GM23338 (cell line): ENCODE data around the gene FIP1L1. TPM values are rescaled to one million over a fixed set of nuclear protein-coding genes. Genes with fewer than 3 reads are reported as not detected.

Source experiments
- ATAC-seq: fragments of 200-7000 bp; cut with Tn5 transposase; 3 replicates; pipeline ENCODE4 v1.9.1; 2020
- DNase-seq: peaks from one replicate; pipeline ENCODE4 v3.0.0-alpha.2; 2015; ENCODE audit warnings: low spot score
- H2AFZ ChIP-seq: fragments of 200-600 bp; sonication (generic); 2 replicates; pipeline ENCODE4 v1.8.0; 2016; ENCODE audit warnings: antibody characterized with exemption, mild to moderate bottlenecking, moderate library complexity
- H3F3A ChIP-seq: fragments of 200-600 bp; sonication (generic); replicated peaks from 2 replicates; pipeline ENCODE4 v1.8.0; 2017; ENCODE audit warnings: antibody characterized with exemption, mixed run types, low read depth
- H3K27ac ChIP-seq: fragments of 200-600 bp; sonication (generic); 2 replicates; pipeline ENCODE4 v1.6.1; 2016; ENCODE audit warnings: low read depth
- H3K27me3 ChIP-seq: fragments of 200-600 bp; sonication (generic); 2 replicates; pipeline ENCODE4 v1.8.0; 2016; ENCODE audit warnings: mild to moderate bottlenecking, mixed run types, moderate library complexity; ENCODE audit not compliant: insufficient read depth
- H3K36me3 ChIP-seq: fragments of 200-600 bp; sonication (generic); 2 replicates; pipeline ENCODE4 v1.8.0; 2016; ENCODE audit warnings: mild to moderate bottlenecking; ENCODE audit not compliant: insufficient read depth
- H3K4me1 ChIP-seq: fragments of 200-600 bp; sonication (generic); 2 replicates; pipeline ENCODE4 v1.8.0; 2016; ENCODE audit warnings: mild to moderate bottlenecking, moderate library complexity; ENCODE audit not compliant: insufficient read depth
- H3K4me2 ChIP-seq: fragments of 200-600 bp; sonication (generic); 2 replicates; pipeline ENCODE4 v1.7.1; 2017; ENCODE audit warnings: mixed run types
- H3K4me3 ChIP-seq: fragments of 200-600 bp; sonication (generic); 2 replicates; pipeline ENCODE4 v1.6.1; 2016; ENCODE audit warnings: mixed run types
- H3K79me2 ChIP-seq: fragments of 200-600 bp; sonication (generic); replicated peaks from 2 replicates; pipeline ENCODE4 v1.8.0; 2017; ENCODE audit warnings: mild to moderate bottlenecking; ENCODE audit not compliant: insufficient read depth
- H3K9me2 ChIP-seq: fragments of 200-600 bp; sonication (generic); 2 replicates; pipeline ENCODE4 v1.8.0; 2017; ENCODE audit not compliant: insufficient read depth
- H4K20me1 ChIP-seq: fragments of 200-600 bp; sonication (generic); replicated peaks from 2 replicates; pipeline ENCODE4 v1.8.0; 2017; ENCODE audit warnings: mild to moderate bottlenecking; ENCODE audit not compliant: insufficient read depth
- H3K27ac Mint-ChIP-seq: 2 replicates; pipeline ENCODE4 v1.8.0; 2020; ENCODE audit warnings: inconsistent platforms, mild to moderate bottlenecking, moderate library complexity, mixed read lengths
- H3K27me3 Mint-ChIP-seq: 3 replicates; pipeline ENCODE4 v1.8.0; 2022; ENCODE audit warnings: low read depth, mild to moderate bottlenecking, moderate library complexity, mixed read lengths, inconsistent platforms; ENCODE audit not compliant: insufficient read depth, poor library complexity
- H3K36me3 Mint-ChIP-seq: 3 replicates; pipeline ENCODE4 v1.8.0; 2021; ENCODE audit warnings: low read depth, mild to moderate bottlenecking, inconsistent platforms, moderate library complexity, mixed read lengths
- H3K4me1 Mint-ChIP-seq: 3 replicates; pipeline ENCODE4 v1.8.0; 2020; ENCODE audit warnings: mild to moderate bottlenecking, inconsistent platforms, mixed read lengths
- H3K4me3 Mint-ChIP-seq: 3 replicates; pipeline ENCODE4 v1.8.0; 2021; ENCODE audit warnings: moderate library complexity, mild to moderate bottlenecking, inconsistent platforms, mixed read lengths
- H3K9me3 Mint-ChIP-seq: 3 replicates; pipeline ENCODE4 v1.8.0; 2020; ENCODE audit warnings: moderate library complexity, mild to moderate bottlenecking, inconsistent platforms, mixed read lengths
- EZH2 ChIP-seq: fragments of 200-600 bp; sonication (generic); IDR thresholded peaks from one replicate; pipeline ENCODE4 v1.8.0; 2017; ENCODE audit warnings: antibody characterized with exemption, mild to moderate bottlenecking, low read depth; ENCODE audit not compliant: unreplicated experiment
- EZH2phosphoT487 ChIP-seq: fragments of 200-600 bp; sonication (generic); IDR thresholded peaks from one replicate; pipeline ENCODE4 v1.8.1; 2018; ENCODE audit warnings: antibody characterized with exemption; ENCODE audit not compliant: unreplicated experiment
- ZNF331 ChIP-seq: fragments of 250-450 bp; sonication (Bioruptor Pico); IDR thresholded peaks from 2 replicates; pipeline ENCODE4 v1.5.0; 2020; ENCODE audit warnings: low read depth, mild to moderate bottlenecking, moderate library complexity
- ZNF462 ChIP-seq: fragments of 250-450 bp; sonication (Bioruptor Pico); IDR thresholded peaks from 2 replicates; pipeline ENCODE4 v1.5.0; 2020; ENCODE audit warnings: mild to moderate bottlenecking, moderate library complexity
- polyA plus RNA-seq: library from polyadenylated mRNA; unstranded; fragments of >200 nt; fragmentation: Nextera tagmentation; extraction: Ambion mirVana; gene quantifications from 2 replicates; pipeline ENCODE4 v1.2.1, GENCODE V29; 2016
- total RNA-seq: library from RNA; depleted of rRNA; stranded (reverse); fragments of >200 nt; shearing (Covaris generic); gene quantifications from 2 replicates; pipeline ENCODE4 v1.2.3, GENCODE V29; 2014

Gene FIP1L1
- total and polyA plus RNA-seq, 2 experiments from 2014 or later = 43.3 to 54.0 TPM

DNA sequence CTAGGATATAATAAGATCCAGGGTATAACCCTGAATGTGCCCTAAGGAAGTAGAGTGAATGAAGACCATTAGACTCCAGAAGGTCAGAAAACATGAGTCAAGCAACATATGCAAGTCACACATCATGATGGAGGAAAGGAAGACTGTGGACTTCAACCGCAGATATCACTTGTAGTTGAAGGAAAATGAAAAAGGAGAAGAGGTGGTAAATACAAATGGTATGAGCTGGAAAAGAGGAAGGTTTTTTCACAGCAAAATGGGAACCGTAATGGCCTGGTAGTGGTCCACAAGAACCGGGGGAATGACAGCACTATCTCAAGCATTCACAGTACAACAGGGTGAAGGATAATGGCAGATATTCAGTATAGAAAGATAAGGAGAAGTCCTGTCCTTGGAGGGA is 6.4 kb upstream of the FIP1L1 start (continued):
- no peak for TF ChIP-seq ZNF462 (CRISPR knock-in tag)
- no peak for TF ChIP-seq ZNF331 (CRISPR knock-in tag)
- no peak for TF ChIP-seq EZH2phosphoT487

DNA sequence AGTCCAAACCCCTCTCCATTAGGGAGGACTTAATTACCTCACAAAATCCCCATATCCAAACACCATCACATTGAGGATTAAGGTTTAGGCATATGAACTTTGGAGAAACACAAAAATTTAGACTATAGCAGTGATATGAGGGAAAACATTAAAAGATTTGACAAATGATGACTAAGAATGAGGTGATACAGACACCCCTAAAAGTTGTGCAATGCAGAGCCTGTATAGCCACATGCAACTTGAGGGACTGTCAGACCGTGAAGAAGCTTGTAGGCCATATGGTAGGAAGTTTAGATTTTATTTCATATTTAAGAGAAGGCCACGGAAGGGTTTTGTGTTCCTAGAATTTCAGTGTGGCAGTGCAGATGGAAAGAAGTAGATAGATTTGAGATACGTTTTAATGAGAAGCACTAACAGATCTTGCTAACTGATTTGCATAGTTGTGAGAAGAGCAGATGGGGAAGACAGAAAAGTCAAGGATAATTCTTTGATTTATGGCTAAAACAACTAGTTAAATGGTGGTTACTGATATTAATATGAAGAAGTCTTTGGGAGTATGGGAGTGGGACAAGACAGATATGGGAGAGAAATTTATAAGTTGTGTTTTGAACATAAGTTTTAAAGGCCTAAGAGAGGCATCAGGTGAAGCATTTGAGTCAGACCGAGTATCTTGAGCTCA is 5.5 kb upstream of the FIP1L1 start:
- no peak for ATAC-seq
- Histone ChIP-seq H3K36me3 (no peaks in the 10 kb centered on the region), H2AFZ (no peak overlapping the region), H3K4me1 (peaks cover 2% of the 10 kb centered on the region; the same call in 1 of the 2 replicates), H3K4me2 (no peak overlapping the region), H3K9me2 (0 out of 2 replicates have a peak, but pooled peaks cover 2% of the 10 kb centered on the region), H3F3A (no peaks in the 10 kb centered on the region), H3K79me2 (no peaks in the 10 kb centered on the region), H3K27ac (no peak overlapping the region), H3K27me3 (peaks cover 21% of the 10 kb centered on the region; the same call in 1 of the 2 replicates), H3K4me3 (no peak overlapping the region), H4K20me1 (no peaks in the 10 kb centered on the region)
- DNase-seq = no peak
- H3K9me3 Mint-ChIP-seq = no peaks in the 10 kb centered on the region
- H3K36me3 Mint-ChIP-seq = no peaks in the 10 kb centered on the region; the same call in 2 of the 3 replicates
- H3K4me1 Mint-ChIP-seq = 0 out of 3 replicates have a peak, but pooled peaks cover 4% of the 10 kb centered on the region
- no peak overlapping the region for H3K27ac Mint-ChIP-seq
- peaks cover 15% of the 10 kb centered on the region for H3K27me3 Mint-ChIP-seq
- no peak overlapping the region for H3K4me3 Mint-ChIP-seq
- TF ChIP-seq ZNF462 (CRISPR knock-in tag) = no peak
- no peak for TF ChIP-seq EZH2
- TF ChIP-seq ZNF331 (CRISPR knock-in tag) = no peak
- TF ChIP-seq EZH2phosphoT487 = no peak
